GM19239 (cell line): Measurements from ENCODE around the gene PGM1.

Source experiments
- DNase-seq: peaks from one replicate; pipeline ENCODE4 v3.0.0; 2011; ENCODE audit warnings: low spot score; ENCODE audit not compliant: insufficient read length
- FAIRE-seq: peaks from 2 replicates; lab custom pipeline; 2011; peaks lifted over from hg19 to GRCh38; lab: Jason Lieb, UNC

Gene PGM1

GRCh38 chr1:63662056-63662836 is 69.0 kb downstream of the PGM1 start:
- FAIRE-seq = no peak
- DNase-seq = no peak

DNA sequence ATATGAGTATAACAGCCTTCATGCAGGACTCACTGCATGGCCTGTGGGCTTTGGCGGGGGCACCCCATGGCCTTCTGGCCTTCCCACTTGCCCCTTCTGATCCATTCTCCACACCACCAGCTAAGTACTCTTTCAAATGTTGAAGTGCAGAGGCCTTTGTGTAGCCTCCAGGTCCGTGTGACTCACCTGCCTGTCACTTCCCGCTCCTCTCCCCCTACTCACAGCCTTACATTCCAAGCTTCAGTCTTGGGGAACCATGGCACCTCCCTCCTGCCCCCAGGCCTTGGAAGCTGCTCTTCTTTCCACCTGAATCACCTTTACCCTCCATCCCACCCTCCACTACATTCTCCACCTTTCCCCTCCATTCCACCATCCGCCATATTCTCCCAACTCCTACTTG is 69.6 kb downstream of the PGM1 start:
- DNase-seq (no peak), FAIRE-seq (no peak)

GRCh38 chr1:63663301-63663700 is 70.1 kb downstream of the PGM1 start:
- FAIRE-seq (no peak), DNase-seq (no peak)

- DNase-seq = no peak
- FAIRE-seq = no peak
These were observed 70.7 kb downstream of the PGM1 start for GRCh38 chr1:63663873-63664272.

DNA sequence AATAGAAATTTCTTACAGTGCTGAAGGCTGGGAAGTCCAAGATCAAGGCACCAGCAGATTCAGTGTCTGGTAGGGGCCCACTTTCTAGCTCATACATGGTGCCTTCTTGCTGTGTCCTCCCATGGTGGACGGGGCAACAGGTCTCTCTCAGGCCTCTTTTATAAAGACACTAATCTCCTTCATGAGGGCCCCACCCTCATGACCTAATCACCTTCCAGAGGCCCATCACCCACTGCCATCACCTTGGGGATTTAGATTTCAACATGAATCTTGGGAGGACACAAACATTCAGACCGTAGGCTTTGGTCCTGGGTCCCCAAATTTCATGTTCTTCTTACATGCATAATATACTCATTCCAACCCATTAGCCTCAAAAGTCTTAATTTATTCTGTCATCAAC is 71.5 kb downstream of the PGM1 start:
- no peak for FAIRE-seq

DNA sequence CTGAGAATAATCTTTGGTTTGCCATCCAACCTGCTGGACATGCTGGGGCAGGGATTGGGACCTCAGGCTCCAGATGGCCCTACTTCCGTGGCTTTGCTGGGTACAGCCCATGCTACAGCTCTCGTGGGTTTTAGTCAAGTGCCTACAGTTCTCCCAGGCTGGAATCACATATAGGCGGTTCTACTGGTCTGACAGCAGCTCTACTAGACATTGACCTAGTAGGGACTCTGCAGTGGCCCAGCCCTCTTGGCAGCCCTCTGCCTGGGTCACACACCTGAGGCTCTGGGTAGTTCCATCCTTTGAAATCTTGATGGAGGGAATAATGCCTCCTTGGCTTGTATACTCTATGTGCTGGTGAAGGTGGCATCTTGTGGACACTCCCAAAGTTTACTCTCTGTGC is 72.2 kb downstream of the PGM1 start:
- DNase-seq = no peak
- FAIRE-seq = no peak

More for the DNA sequence above, 71.5 kb downstream of the PGM1 start:
- no peak for DNase-seq

DNA sequence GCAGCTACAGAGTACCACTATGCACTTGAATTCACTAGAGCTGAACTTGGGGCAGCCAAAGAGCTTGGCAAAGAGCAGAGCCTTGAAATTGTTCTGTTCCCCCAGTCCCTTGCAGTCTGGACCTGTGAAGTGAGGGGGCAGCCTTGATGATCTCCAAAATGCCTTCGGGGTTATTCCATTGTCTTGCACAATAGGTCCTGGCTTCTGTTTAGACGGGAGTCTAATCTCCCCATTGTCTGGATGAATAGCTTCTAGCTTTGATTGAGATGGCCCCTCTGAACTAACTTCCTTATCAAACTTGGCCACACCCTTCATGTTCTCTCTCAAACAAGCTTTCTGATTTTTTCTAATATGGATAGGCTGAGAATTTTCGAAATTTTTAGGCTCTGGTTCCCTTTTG is 72.6 kb downstream of the PGM1 start:
- no peak for FAIRE-seq
- no peak for DNase-seq

DNA sequence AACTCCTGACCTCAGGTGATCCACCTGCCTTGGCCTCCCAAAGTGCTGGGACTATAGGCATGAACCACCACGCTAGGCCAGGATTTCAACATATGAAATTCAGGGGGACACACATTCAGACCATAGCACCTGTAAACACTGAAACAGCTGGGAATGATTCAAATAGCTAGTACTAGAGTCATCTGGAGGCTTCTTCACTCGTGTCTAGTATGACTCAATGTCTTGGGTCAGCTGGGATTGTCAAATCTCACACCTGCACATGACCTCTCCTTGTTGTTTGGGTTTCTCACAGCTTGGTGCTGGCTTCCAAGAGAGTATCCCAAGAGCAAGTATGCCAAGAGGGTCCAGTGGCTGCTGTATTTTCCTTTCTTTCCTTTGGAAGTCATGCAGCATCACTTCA is 75.1 kb downstream of the PGM1 start:
- DNase-seq (no peak), FAIRE-seq (no peak)

- FAIRE-seq = no peak
These were observed 76.1 kb downstream of the PGM1 start for GRCh38 chr1:63669151-63669961.

GRCh38 chr1:63670164-63670563 is 77.0 kb downstream of the PGM1 start:
- DNase-seq (no peak), FAIRE-seq (no peak)

More at GRCh38 chr1:63669151-63669961, 76.1 kb downstream of the PGM1 start:
- no peak for DNase-seq

- no peak for FAIRE-seq
- no peak for DNase-seq
These were observed 78.3 kb downstream of the PGM1 start for GRCh38 chr1:63671514-63671913.

- peak; percentile 14 for DNase-seq
- FAIRE-seq = no peak
These were observed 81.1 kb downstream of the PGM1 start for GRCh38 chr1:63674238-63674864.

GRCh38 chr1:63674865-63675419 is 81.7 kb downstream of the PGM1 start:
- no peak for FAIRE-seq
- no peak for DNase-seq

- FAIRE-seq = no peak
- DNase-seq = no peak
These were observed 82.3 kb downstream of the PGM1 start for GRCh38 chr1:63675420-63675931.

DNA sequence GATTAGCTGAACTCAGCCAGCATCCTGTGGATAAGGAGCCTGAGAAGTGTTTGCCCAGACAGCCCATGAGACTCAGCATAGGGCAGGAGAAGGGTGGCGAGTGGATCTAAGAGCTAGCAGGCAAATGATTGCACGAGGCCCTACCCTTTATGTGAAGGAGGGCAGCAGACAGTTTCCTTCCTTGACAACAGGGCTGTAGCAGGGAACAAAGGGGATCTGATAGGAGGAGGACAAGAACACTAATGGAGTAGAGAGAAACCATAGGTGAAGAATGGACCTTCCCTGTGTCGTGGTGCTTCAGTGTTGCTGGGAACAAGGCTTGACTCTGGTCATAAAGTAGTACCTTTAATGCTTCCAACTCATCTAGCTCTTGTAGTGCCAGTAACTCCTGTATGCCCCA is 84.3 kb downstream of the PGM1 start:
- FAIRE-seq = no peak
- no peak for DNase-seq

DNA sequence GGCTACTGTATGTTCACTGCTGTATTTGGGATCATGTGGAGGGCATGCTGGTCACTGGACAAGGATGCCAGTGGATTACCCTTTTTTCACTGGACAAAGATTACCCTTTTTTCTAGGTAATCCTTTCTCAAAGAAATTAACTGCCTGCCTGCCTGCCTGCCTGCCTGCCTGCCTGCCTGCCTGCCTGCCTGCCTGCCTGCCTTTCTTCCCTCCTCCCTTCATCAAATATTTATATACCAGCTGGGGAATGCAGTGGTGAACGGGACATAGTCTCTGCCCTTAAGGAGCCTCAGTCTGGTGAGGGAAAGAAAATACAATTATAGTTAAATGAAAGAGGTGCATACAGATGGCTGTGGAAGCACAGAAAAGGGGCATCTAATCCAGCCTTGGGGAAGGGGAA is 85.0 kb downstream of the PGM1 start:
- FAIRE-seq = no peak
- no peak for DNase-seq

DNA sequence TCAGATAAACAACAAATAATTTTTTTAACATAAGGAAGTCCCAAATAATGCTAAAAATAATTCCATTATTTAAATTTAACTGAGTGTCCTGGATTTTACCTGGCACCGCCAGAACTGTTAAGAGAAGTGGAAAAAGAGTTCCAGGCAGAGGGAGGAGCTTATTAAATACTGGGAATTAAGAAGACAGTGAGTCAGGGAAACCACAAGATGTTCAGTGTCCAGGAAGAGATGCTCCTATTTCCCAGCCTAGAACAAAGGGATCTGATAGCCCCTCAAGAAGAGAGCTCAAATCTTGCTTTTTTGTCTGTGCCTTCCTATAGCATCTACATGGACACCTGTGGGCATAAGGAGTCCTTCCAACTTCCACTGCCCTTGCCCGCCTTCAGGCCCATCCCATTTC is 85.9 kb downstream of the PGM1 start:
- no peak for FAIRE-seq
- DNase-seq = no peak

- FAIRE-seq (no peak), DNase-seq (no peak)
These were observed 86.4 kb downstream of the PGM1 start for GRCh38 chr1:63679589-63679988.

GRCh38 chr1:63682936-63683335 is 89.7 kb downstream of the PGM1 start:
- no peak for FAIRE-seq
- DNase-seq = no peak

- DNase-seq (no peak), FAIRE-seq (no peak)
These were observed 90.5 kb downstream of the PGM1 start for GRCh38 chr1:63683759-63684158.

- FAIRE-seq (no peak), DNase-seq (no peak)
These were observed 93.5 kb downstream of the PGM1 start for GRCh38 chr1:63686696-63687095.
